GM12878 (cell line): ENCODE results near the gene DUSP22. TPM values are rescaled to one million over a fixed set of nuclear protein-coding genes. Genes with fewer than 3 reads are reported as not detected.

Source experiments
- ATAC-seq: fragments of 200-7000 bp; cut with Tn5 transposase; 3 replicates; pipeline ENCODE4 v1.9.1; 2020; ENCODE audit warnings: mild to moderate bottlenecking, moderate library complexity
- BruUV-seq: library from RNA; stranded (reverse); fragments of 400-500 nt; replicated peaks from 2 replicates; lab custom pipeline; 2021; lab: Mats Ljungman, UMichigan
- CTCF ChIA-PET: fragments of 300-600 bp; sonication (Branson Sonifier 250); formaldehyde crosslinking; extraction: SDS; loops from one replicate; lab custom pipeline; 2021; ENCODE audit warnings: inconsistent platforms; lab: Yijun Ruan, JAX
- POLR2A ChIA-PET: fragments of 350-600 bp; formaldehyde crosslinking; extraction: SDS; loops from one replicate; lab custom pipeline; 2021; ENCODE audit warnings: inconsistent platforms; lab: Charles Lee
- RAD21 ChIA-PET: fragments of 300-600 bp; sonication (Branson Sonifier 250); formaldehyde crosslinking; loops from one replicate; lab custom pipeline; 2023; ENCODE audit warnings: antibody characterized with exemption; ENCODE audit not compliant: unreplicated experiment; lab: Charles Lee
- SMC1A ChIA-PET: fragments of 300-600 bp; sonication (Branson Sonifier 250); formaldehyde crosslinking; loops from one replicate; lab custom pipeline; 2023; ENCODE audit not compliant: unreplicated experiment, uncharacterized antibody; lab: Charles Lee
- DNase-seq: peaks from one replicate; pipeline ENCODE4 v3.0.0-alpha.2; 2011; ENCODE audit warnings: low read depth, low spot score
- FAIRE-seq: peaks from 3 replicates; lab custom pipeline; 2011; peaks lifted over from hg19 to GRCh38; lab: Jason Lieb, UNC
- H2AFZ ChIP-seq: 2 replicates; pipeline ENCODE4 v1.6.0; 2011; ENCODE audit warnings: low read depth, low read length, control low read depth; ENCODE audit not compliant: control insufficient read depth
- H3K27ac ChIP-seq: 2 replicates; pipeline ENCODE4 v1.5.1; 2011; ENCODE audit warnings: control low read depth; ENCODE audit not compliant: control insufficient read depth, insufficient read depth
- H3K27me3 ChIP-seq, 2 experiments: replicated peaks in 1 of 2; 2 replicates each; pipeline versions ENCODE4 v1.6.0 to v1.6.1; 2011; ENCODE audit warnings: low read length in 1 of 2; ENCODE audit not compliant: control insufficient read depth in 2 of 2, insufficient read depth in 2 of 2
- H3K36me3 ChIP-seq, 2 experiments: 2 replicates each; pipeline ENCODE4 v1.5.1; 2011; ENCODE audit warnings: low read length in 1 of 2; ENCODE audit not compliant: control insufficient read depth in 2 of 2, insufficient read depth in 2 of 2
- H3K4me1 ChIP-seq: 2 replicates; pipeline ENCODE4 v1.6.1; 2011; ENCODE audit warnings: mild to moderate bottlenecking, low read length, moderate library complexity, mixed read lengths; ENCODE audit not compliant: control insufficient read depth, insufficient read depth
- H3K4me2 ChIP-seq: 2 replicates; pipeline ENCODE4 v1.6.0; 2011; ENCODE audit warnings: control low read depth; ENCODE audit not compliant: control insufficient read depth, insufficient read depth
- H3K4me3 ChIP-seq: fragments of 200-600 bp; sonication (generic); 2 replicates; pipeline ENCODE4 v1.5.1; 2016
- H3K79me2 ChIP-seq: 2 replicates; pipeline ENCODE4 v1.6.0; 2011; ENCODE audit warnings: low read length; ENCODE audit not compliant: control insufficient read depth, insufficient read depth
- H3K9ac ChIP-seq: 2 replicates; pipeline ENCODE4 v1.8.0; 2011; ENCODE audit warnings: low read length, control low read depth, mixed read lengths; ENCODE audit not compliant: control insufficient read depth, insufficient read depth
- H3K9me3 ChIP-seq: replicated peaks from 3 replicates; pipeline ENCODE4 v1.5.1; 2011; ENCODE audit warnings: mild to moderate bottlenecking, low read length; ENCODE audit not compliant: control insufficient read depth, insufficient read depth
- H4K20me1 ChIP-seq: 2 replicates; pipeline ENCODE4 v1.6.0; 2011; ENCODE audit not compliant: control insufficient read depth, insufficient read depth
- ETV6 ChIP-seq, 2 experiments: fragments of 450-650 bp in 1 of 2; IDR thresholded peaks in 1 of 2; conservative IDR thresholded peaks in 1 of 2; 2 replicates each; pipeline ENCODE4 v1.6.1; 2014; ENCODE audit warnings: antibody characterized with exemption in 1 of 2, borderline replicate concordance in 1 of 2, low read depth in 1 of 2, mild to moderate bottlenecking in 1 of 2, moderate library complexity in 1 of 2
- JUND ChIP-seq: IDR thresholded peaks from 2 replicates; pipeline ENCODE4 v1.6.1; 2012; ENCODE audit warnings: low read depth, mild to moderate bottlenecking, low read length, improper control_type of control experiment, moderate library complexity
- MEF2B ChIP-seq: fragments of 450-650 bp; IDR thresholded peaks from 2 replicates; pipeline ENCODE4 v1.6.1; 2018; ENCODE audit warnings: mild to moderate bottlenecking, moderate library complexity; ENCODE audit not compliant: partially characterized antibody, poor library complexity, severe bottlenecking
- NR2C1 ChIP-seq: fragments of 450-650 bp; IDR thresholded peaks from 2 replicates; pipeline ENCODE4 v1.6.1; 2017; ENCODE audit warnings: antibody characterized with exemption, mild to moderate bottlenecking, moderate library complexity
- NR2C2 ChIP-seq: IDR thresholded peaks from 2 replicates; pipeline ENCODE4 v1.6.1; 2011; ENCODE audit warnings: borderline replicate concordance, low read depth; ENCODE audit not compliant: control insufficient read depth, insufficient read length
- ZNF274 ChIP-seq: IDR thresholded peaks from one replicate; pipeline ENCODE4 v1.8.0; 2011; ENCODE audit not compliant: insufficient read length, insufficient read depth
- ZNF384 ChIP-seq: IDR thresholded peaks from 2 replicates; pipeline ENCODE4 v1.6.1; 2012; ENCODE audit warnings: low read depth, mild to moderate bottlenecking, low read length, improper control_type of control experiment, borderline replicate concordance
- WGBS: methylation state at CpG from one replicate; pipeline ENCODE4 v1.1.6; 2016; ENCODE audit warnings: low lambda C conversion rate; ENCODE audit not compliant: insufficient replicate concordance, insufficient coverage; ENCODE audit errors: missing lambda C conversion rate; 5-methylcytosine and 5-hydroxymethylcytosine counted together
- in situ Hi-C: fragments of 300-500 bp; cut with MboI; formaldehyde crosslinking; loops from 9 replicates; pipeline ENCODE4 v1.14.3; 2018; ENCODE audit warnings: mixed read lengths
- intact Hi-C: fragments of 100-400 bp; cut with micrococcal nuclease; formaldehyde crosslinking; loops from one replicate; pipeline ENCODE4 v1.14.2; 2022; ENCODE audit not compliant: unreplicated experiment
- polyA plus RNA-seq, 11 experiments: library from polyadenylated mRNA; depleted of rRNA in 4 of 11; unstranded in 6 of 11; stranded (reverse) in 5 of 11; fragments of >200 nt; fragmentation: Nextera tagmentation in 4 of 11; fragmentation: Illumina TruSeq in 1 of 11; extraction: Ambion mirVana in 4 of 11; extraction: Trizol in 1 of 11; gene quantifications; 1 replicate in 1 of 11; 2 replicates in 10 of 11; pipeline versions ENCODE4 v1.2.1 to v1.2.3, GENCODE V29; 2011 to 2016; ENCODE audit warnings: inconsistent platforms in 2 of 11, missing spikeins in 2 of 11, low read depth in 1 of 11
- total RNA-seq, 4 experiments: library from RNA; depleted of rRNA in 3 of 4; stranded (reverse); fragments of >200 nt in 3 of 4; fragmentation: Illumina TruSeq in 1 of 4; extraction: Trizol in 1 of 4; gene quantifications; 2 replicates each; pipeline versions ENCODE4 v1.2.1 to v1.2.3, GENCODE V29; 2013 to 2021
- TF ChIP-seq, protein P1 (sequence below): IDR thresholded peaks from 2 replicates; pipeline ENCODE4 v1.6.1; 2012; ENCODE audit warnings: low read depth, low read length, improper control_type of control experiment
- TF ChIP-seq, protein P2 (sequence below): IDR thresholded peaks from 2 replicates; pipeline ENCODE4 v1.6.1; 2011; ENCODE audit warnings: borderline replicate concordance, low read depth, mild to moderate bottlenecking, moderate library complexity, low read length; ENCODE audit not compliant: insufficient read depth, poor library complexity, severe bottlenecking
- TF ChIP-seq, protein P3 (sequence below): fragments of 450-650 bp; IDR thresholded peaks from 2 replicates; pipeline ENCODE4 v1.6.1; 2017; ENCODE audit warnings: mild to moderate bottlenecking, moderate library complexity

Gene DUSP22
- total and polyA plus RNA-seq, 10 of the 15 experiments (the other 5 are each of a cell fraction or from before 2014, with no cell fraction given), result 78.9 to 156 (median 107) TPM

DNA sequence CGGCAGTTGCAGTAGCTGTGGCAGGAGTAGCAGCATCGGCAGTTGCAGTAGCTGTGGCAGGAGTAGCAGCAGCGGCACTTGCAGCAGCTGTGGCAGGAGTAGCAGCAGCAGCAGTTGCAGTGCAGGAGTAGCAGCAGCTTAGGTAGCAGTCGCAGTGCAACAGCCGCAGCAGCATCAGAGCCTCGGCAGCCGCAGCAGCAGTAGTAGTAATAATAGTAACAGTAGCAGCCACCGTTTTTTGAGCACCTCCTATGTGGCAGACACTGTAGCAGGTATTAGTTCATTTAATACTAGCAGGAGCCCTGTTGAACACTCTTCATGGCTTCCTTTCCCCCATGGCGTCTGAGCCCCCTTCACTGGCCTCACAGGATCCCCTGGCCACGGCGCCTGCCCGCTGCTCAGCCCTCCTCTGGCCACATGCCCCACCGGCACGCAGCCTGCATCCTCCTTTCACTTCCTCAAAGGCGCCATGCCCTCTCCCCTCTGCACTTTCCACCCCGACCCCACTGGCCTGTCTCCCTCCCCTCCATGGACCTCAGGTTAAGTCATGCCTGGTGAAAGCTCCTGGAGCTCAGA lies 80.1 kb downstream of the DUSP22 start:
- Histone ChIP-seq H3K27ac (no peak overlapping the region), H3K27me3 (no peaks in the 10 kb centered on the region), H3K4me2 (peak overlapping the region; percentile 67), H3K9me3 (no peaks in the 10 kb centered on the region; the same call in 2 of the 3 replicates), H3K4me3 (no peak overlapping the region), H4K20me1 (no peaks in the 10 kb centered on the region), H3K9ac (0 out of 2 replicates have a peak overlapping the region, but pooled peaks have one; percentile 11), H3K4me1 (peaks cover 18% of the 10 kb centered on the region), H3K36me3 (no peaks in the 10 kb centered on the region), H3K79me2 (no peaks in the 10 kb centered on the region), H2AFZ (peak overlapping the region; percentile 15; the same call in 1 of the 2 replicates)
- FAIRE-seq (no peak), DNase-seq (no peak), ATAC-seq (peak; percentile 89)
- intact Hi-C loops (no loop called here), in situ Hi-C loops (no loop called here)
- RAD21 ChIA-PET, result interaction anchor here (1.0 to 1.5 kb wide), 3 partner anchors 27 to 144 kb away, joined by 3 to 5 read pairs (median 4); no protein-coding TSS in a partner anchor
- SMC1A ChIA-PET, result interaction anchor here (0.7 to 3.6 kb wide), 9 partner anchors 9 to 144 kb away, joined by 3 to 13 read pairs (median 4); no protein-coding TSS in a partner anchor
- 9% methylated on average over 16 of the region's 16 CpGs for WGBS
- BruUV-seq, result no TSS peak
- CTCF ChIA-PET, result interaction anchor here (1.0 to 1.9 kb wide), 3 partner anchors 18 to 34 kb away, joined by 3 to 8 read pairs (median 4); partner anchors contain the start of gene IRF4
- POLR2A ChIA-PET, result interaction anchor here (0.6 kb wide), 1 partner anchor 27 kb away, joined by 5 read pairs; no protein-coding TSS in a partner anchor
- TF ChIP-seq NR2C2, result no peak
- no peak for TF ChIP-seq ZNF384
- TF ChIP-seq, protein P1, sequence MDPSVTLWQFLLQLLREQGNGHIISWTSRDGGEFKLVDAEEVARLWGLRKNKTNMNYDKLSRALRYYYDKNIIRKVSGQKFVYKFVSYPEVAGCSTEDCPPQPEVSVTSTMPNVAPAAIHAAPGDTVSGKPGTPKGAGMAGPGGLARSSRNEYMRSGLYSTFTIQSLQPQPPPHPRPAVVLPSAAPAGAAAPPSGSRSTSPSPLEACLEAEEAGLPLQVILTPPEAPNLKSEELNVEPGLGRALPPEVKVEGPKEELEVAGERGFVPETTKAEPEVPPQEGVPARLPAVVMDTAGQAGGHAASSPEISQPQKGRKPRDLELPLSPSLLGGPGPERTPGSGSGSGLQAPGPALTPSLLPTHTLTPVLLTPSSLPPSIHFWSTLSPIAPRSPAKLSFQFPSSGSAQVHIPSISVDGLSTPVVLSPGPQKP, result no peak
- TF ChIP-seq, protein P2, sequence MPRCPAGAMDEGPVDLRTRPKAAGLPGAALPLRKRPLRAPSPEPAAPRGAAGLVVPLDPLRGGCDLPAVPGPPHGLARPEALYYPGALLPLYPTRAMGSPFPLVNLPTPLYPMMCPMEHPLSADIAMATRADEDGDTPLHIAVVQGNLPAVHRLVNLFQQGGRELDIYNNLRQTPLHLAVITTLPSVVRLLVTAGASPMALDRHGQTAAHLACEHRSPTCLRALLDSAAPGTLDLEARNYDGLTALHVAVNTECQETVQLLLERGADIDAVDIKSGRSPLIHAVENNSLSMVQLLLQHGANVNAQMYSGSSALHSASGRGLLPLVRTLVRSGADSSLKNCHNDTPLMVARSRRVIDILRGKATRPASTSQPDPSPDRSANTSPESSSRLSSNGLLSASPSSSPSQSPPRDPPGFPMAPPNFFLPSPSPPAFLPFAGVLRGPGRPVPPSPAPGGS, result no peak
- peak; percentile 94 for TF ChIP-seq NR2C1
- TF ChIP-seq ETV6 (conservative IDR thresholded peaks at IDR 0.05 in 1 of 2, IDR thresholded peaks at IDR 0.05 in 1 of 2; ENCODE audit: borderline replicate concordance in 1 of 2, low read depth in 1 of 2), result no peak
- TF ChIP-seq MEF2B, result no peak
- TF ChIP-seq ZNF274, result no peak
- TF ChIP-seq, protein P3, sequence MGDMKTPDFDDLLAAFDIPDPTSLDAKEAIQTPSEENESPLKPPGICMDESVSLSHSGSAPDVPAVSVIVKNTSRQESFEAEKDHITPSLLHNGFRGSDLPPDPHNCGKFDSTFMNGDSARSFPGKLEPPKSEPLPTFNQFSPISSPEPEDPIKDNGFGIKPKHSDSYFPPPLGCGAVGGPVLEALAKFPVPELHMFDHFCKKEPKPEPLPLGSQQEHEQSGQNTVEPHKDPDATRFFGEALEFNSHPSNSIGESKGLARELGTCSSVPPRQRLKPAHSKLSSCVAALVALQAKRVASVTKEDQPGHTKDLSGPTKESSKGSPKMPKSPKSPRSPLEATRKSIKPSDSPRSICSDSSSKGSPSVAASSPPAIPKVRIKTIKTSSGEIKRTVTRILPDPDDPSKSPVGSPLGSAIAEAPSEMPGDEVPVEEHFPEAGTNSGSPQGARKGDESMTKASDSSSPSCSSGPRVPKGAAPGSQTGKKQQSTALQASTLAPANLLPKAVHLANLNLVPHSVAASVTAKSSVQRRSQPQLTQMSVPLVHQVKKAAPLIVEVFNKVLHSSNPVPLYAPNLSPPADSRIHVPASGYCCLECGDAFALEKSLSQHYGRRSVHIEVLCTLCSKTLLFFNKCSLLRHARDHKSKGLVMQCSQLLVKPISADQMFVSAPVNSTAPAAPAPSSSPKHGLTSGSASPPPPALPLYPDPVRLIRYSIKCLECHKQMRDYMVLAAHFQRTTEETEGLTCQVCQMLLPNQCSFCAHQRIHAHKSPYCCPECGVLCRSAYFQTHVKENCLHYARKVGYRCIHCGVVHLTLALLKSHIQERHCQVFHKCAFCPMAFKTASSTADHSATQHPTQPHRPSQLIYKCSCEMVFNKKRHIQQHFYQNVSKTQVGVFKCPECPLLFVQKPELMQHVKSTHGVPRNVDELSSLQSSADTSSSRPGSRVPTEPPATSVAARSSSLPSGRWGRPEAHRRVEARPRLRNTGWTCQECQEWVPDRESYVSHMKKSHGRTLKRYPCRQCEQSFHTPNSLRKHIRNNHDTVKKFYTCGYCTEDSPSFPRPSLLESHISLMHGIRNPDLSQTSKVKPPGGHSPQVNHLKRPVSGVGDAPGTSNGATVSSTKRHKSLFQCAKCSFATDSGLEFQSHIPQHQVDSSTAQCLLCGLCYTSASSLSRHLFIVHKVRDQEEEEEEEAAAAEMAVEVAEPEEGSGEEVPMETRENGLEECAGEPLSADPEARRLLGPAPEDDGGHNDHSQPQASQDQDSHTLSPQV, result no peak
- no peak for TF ChIP-seq JUND
